Upper lobe of left lung (tissue), 6 donors: ENCODE results near the gene LY6G6D. TPM values are rescaled to one million over a fixed set of nuclear protein-coding genes. Genes with fewer than 3 reads are reported as not detected.
A peak's percentile ranks its signal among the peaks of the same experiment; 100 is the strongest.

Experiments used
- ATAC-seq, 2 donors: fragments of 200-7000 bp; cut with Tn5 transposase; one replicate each; pipeline ENCODE4 v1.9.1; 2022; ENCODE audit warnings: mild to moderate bottlenecking in 2 of 2, moderate library complexity in 2 of 2; ENCODE audit not compliant: low FRiP score in 2 of 2
- DNase-seq, 2 donors: peaks; one replicate each; pipeline ENCODE4 v3.0.0-alpha.2; 2019 to 2020
- H3K27ac ChIP-seq, 4 donors: fragments of 200-600 bp; sonication (generic); one replicate each; pipeline ENCODE4 v1.5.1; 2016 to 2019
- H3K27me3 ChIP-seq, 4 donors: fragments of 200-600 bp; sonication (generic); one replicate each; pipeline ENCODE4 v1.5.1; 2017 to 2019
- H3K36me3 ChIP-seq, 4 donors: fragments of 200-600 bp; sonication (generic); one replicate each; pipeline ENCODE4 v1.5.1; 2016 to 2019
- H3K4me1 ChIP-seq, 4 donors: fragments of 200-600 bp; sonication (generic); one replicate each; pipeline ENCODE4 v1.5.1; 2018 to 2019
- H3K4me3 ChIP-seq, 4 donors: fragments of 200-600 bp; sonication (generic); one replicate each; pipeline ENCODE4 v1.5.1; 2017 to 2019; ENCODE audit warnings: mild to moderate bottlenecking in 2 of 4, moderate library complexity in 1 of 4
- H3K9me3 ChIP-seq, 4 donors: fragments of 200-600 bp; sonication (generic); one replicate each; pipeline ENCODE4 v1.5.1; 2018 to 2019
- CTCF ChIP-seq, 6 experiments: fragments of 450-650 bp in 4 of 6; fragments of 200-600 bp in 2 of 6; sonication (generic) in 2 of 6; IDR thresholded peaks; one replicate each; pipeline ENCODE4 v1.5.1; 2016 to 2019; ENCODE audit warnings: antibody characterized with exemption in 6 of 6
- EP300 ChIP-seq, 4 donors: sonication (generic); formaldehyde crosslinking; IDR thresholded peaks; one replicate each; pipeline ENCODE4 v1.5.1; 2017; ENCODE audit warnings: antibody characterized with exemption in 4 of 4, control low read depth in 2 of 4
- POLR2A ChIP-seq, 4 donors: fragments of 450-650 bp; IDR thresholded peaks; one replicate each; pipeline ENCODE4 v1.5.1; 2016 to 2017; ENCODE audit warnings: antibody characterized with exemption in 4 of 4, mild to moderate bottlenecking in 2 of 4
- POLR2AphosphoS5 ChIP-seq, 2 donors: sonication (generic); formaldehyde crosslinking; IDR thresholded peaks; one replicate each; pipeline ENCODE4 v1.5.1; 2017; ENCODE audit warnings: antibody characterized with exemption in 2 of 2
- WGBS, 2 donors: methylation state at CpG; one replicate each; pipeline ENCODE4 v1.1.5; 2017 to 2018; 5-methylcytosine and 5-hydroxymethylcytosine counted together
- total RNA-seq, 6 donors: library from RNA; depleted of rRNA in 4 of 6; stranded (reverse); fragments of >200 nt in 4 of 6; gene quantifications; one replicate each; pipeline versions ENCODE4 v1.1.0 to v1.2.1, GENCODE V29; 2016 to 2021
- donor health status: DM: no; HTN: no; CAD: no; lungs with moderate emphysema.
- donor health status: DM: no; HTN: yes; CAD: no; lungs with severe emphysema.

Gene LY6G6D
- total RNA-seq, 6 donors from 2014 or later, result not detected

GRCh38 chr6:31700740-31701401 is 14.3 kb upstream of the LY6G6D start:
- Histone ChIP-seq H3K27ac (peak overlapping the region in 1 of 4 donors; percentile 99), H3K4me1 (peaks cover 21 to 35% (median 23%) of the 10 kb centered on the region in 4 donors), H3K36me3 (peaks cover 0 to 43% (median 20%) of the 10 kb centered on the region in 4 donors), H3K4me3 (peak overlapping the region in 1 of 4 donors; percentile 64), H3K9me3 (no peaks in the 10 kb centered on the region), H3K27me3 (no peaks in the 10 kb centered on the region)
- WGBS, 2 donors, result 76 to 85% methylated on average over 5 of the region's 5 CpGs
- no peak for DNase-seq
- no peak for ATAC-seq
- no peak for TF ChIP-seq CTCF (IDR thresholded peaks at IDR 0.05)

GRCh38 chr6:31701666-31702404 is 13.3 kb upstream of the LY6G6D start:
- no peak for ATAC-seq
- 27% methylated on average over 6 to 7 of the region's 7 CpGs for WGBS, 2 donors
- H3K27ac ChIP-seq, result peak overlapping the region; percentile 97 to 99 (median 98)
- no peak for DNase-seq
- TF ChIP-seq EP300 (IDR thresholded peaks at IDR 0.05) (no peak), POLR2AphosphoS5 (IDR thresholded peaks at IDR 0.05) (no peak), CTCF (IDR thresholded peaks at IDR 0.05) (no peak), POLR2A (IDR thresholded peaks at IDR 0.05) (no peak)
- no peaks in the 10 kb centered on the region for H3K27me3 ChIP-seq
- H3K36me3 ChIP-seq, result peaks cover 0 to 33% (median 13%) of the 10 kb centered on the region in 4 donors
- peak overlapping the region in 3 of 4 donors; percentile 64 to 74 (median 72) for H3K4me3 ChIP-seq
- peaks cover 21 to 35% (median 23%) of the 10 kb centered on the region in 4 donors for H3K4me1 ChIP-seq
- no peaks in the 10 kb centered on the region for H3K9me3 ChIP-seq

GRCh38 chr6:31702405-31702818 is 12.7 kb upstream of the LY6G6D start:
- Histone ChIP-seq H3K27me3 (no peaks in the 10 kb centered on the region), H3K4me1 (peaks cover 21 to 35% (median 23%) of the 10 kb centered on the region in 4 donors), H3K36me3 (peaks cover 0 to 30% (median 12%) of the 10 kb centered on the region in 4 donors), H3K27ac (peak overlapping the region; percentile 97 to 99 (median 98)), H3K4me3 (peak overlapping the region; percentile 64 to 75 (median 73)), H3K9me3 (no peaks in the 10 kb centered on the region)
- peak; percentile 8 to 13 for ATAC-seq
- no peak for DNase-seq
- WGBS, 2 donors, result 1% methylated on average over 10 of the region's 10 CpGs
- no peak for TF ChIP-seq CTCF (IDR thresholded peaks at IDR 0.05)
- TF ChIP-seq POLR2AphosphoS5 (IDR thresholded peaks at IDR 0.05), result no peak
- TF ChIP-seq EP300 (IDR thresholded peaks at IDR 0.05), result no peak

GRCh38 chr6:31702819-31703716 is 12.1 kb upstream of the LY6G6D start, which contains the start of gene ABHD16A:
ABHD16A (minus strand) TSS chr6:31703324; CDS start chr6:31703281, 43 bp downstream.
- H3K27me3 ChIP-seq, result no peaks in the 10 kb centered on the region
- H3K4me3 ChIP-seq, result peak within 1 kb of the TSS; percentile 64 to 75 (median 73)
- no peaks in the 10 kb centered on the region for H3K9me3 ChIP-seq
- peak within 1 kb of the TSS; percentile 97 to 99 (median 98) for H3K27ac ChIP-seq
- 1% methylated on average over 44 to 54 of the region's 54 CpGs for WGBS, 2 donors
- ATAC-seq, result peak; percentile 97 to 98
- DNase-seq, result peak; percentile 99 to 100
- H3K36me3 ChIP-seq, result peaks cover 0 to 24% (median 10%) of the 10 kb centered on the region in 4 donors
- peaks cover 21 to 32% (median 23%) of the 10 kb centered on the region in 4 donors for H3K4me1 ChIP-seq
- peak; percentile 46 to 100 (median 92) for TF ChIP-seq POLR2A (IDR thresholded peaks at IDR 0.05)
- TF ChIP-seq CTCF (IDR thresholded peaks at IDR 0.05), result peak in 4 of 6 experiments; percentile 20 to 49 (median 44)
- peak; percentile 95 to 99 for TF ChIP-seq POLR2AphosphoS5 (IDR thresholded peaks at IDR 0.05)
- TF ChIP-seq EP300 (IDR thresholded peaks at IDR 0.05), result peak in 2 of 4 donors; percentile 25 to 92
